SIG-M5 treated with dmso at 0.1 percent for 504 hours (cell line): ENCODE results near the gene PCDHGA10.
"Not testable (repeated sequence)": the region's sequence is repeated elsewhere in the genome, so short reads cannot be mapped to it uniquely, and the experiment has no call there.

Experiments
- DNase-seq: peaks from one replicate; lab custom pipeline; 2025; ENCODE audit not compliant: unreplicated experiment; lab: John Stamatoyannopoulos, UW

Gene PCDHGA10

GRCh38 chr5:141412854-141413539 lies at the start of gene PCDHGA10:
Gene PCDHGA10, plus strand, starts transcription at chr5:141412987. Its CDS starts 189 bp downstream, at chr5:141413176.
- peak; percentile 87 for DNase-seq

- no peak for DNase-seq
Measured at GRCh38 chr5:141363952-141364660, 48.7 kb upstream of the PCDHGA10 start, which contains the start of gene PCDHGA5. Gene PCDHGA5, plus strand, starts transcription at chr5:141364162. Its CDS starts 169 bp downstream, at chr5:141364331.

- DNase-seq, result no peak
Measured at GRCh38 chr5:141366016-141366896, 46.5 kb upstream of the PCDHGA10 start.

GRCh38 chr5:141369994-141370848 lies 42.6 kb upstream of the PCDHGA10 start, which contains the start of gene PCDHGB3:
Gene PCDHGB3, plus strand, starts transcription at chr5:141370242. Its CDS starts 153 bp downstream, at chr5:141370395.
- no peak for DNase-seq

GRCh38 chr5:141371572-141372475 lies 41.0 kb upstream of the PCDHGA10 start:
- DNase-seq, result no peak

GRCh38 chr5:141373673-141374317 lies 39.0 kb upstream of the PCDHGA10 start, which contains the start of gene PCDHGA6:
Gene PCDHGA6, plus strand, starts transcription at chr5:141373891. Its CDS starts 193 bp downstream, at chr5:141374084.
- no peak for DNase-seq

- no peak for DNase-seq
Measured at GRCh38 chr5:141374627-141375026, 38.2 kb upstream of the PCDHGA10 start.

GRCh38 chr5:141375444-141376155 lies 37.2 kb upstream of the PCDHGA10 start:
- DNase-seq, result not testable (repeated sequence)

- no peak for DNase-seq
Measured at GRCh38 chr5:141382469-141383294, 30.1 kb upstream of the PCDHGA10 start, which contains the start of gene PCDHGA7. Gene PCDHGA7, plus strand, starts transcription at chr5:141382742. Its CDS starts 158 bp downstream, at chr5:141382900.

- DNase-seq, result no peak
Measured at GRCh38 chr5:141383345-141383744, 29.4 kb upstream of the PCDHGA10 start.

GRCh38 chr5:141384471-141385267 lies 28.1 kb upstream of the PCDHGA10 start:
- no peak for DNase-seq

- DNase-seq, result not testable (repeated sequence)
Measured at GRCh38 chr5:141387557-141388311, 25.1 kb upstream of the PCDHGA10 start, which contains the start of gene PCDHGB4. Gene PCDHGB4, plus strand, starts transcription at chr5:141387698. Its CDS starts 187 bp downstream, at chr5:141387885.

- no peak for DNase-seq
Measured at GRCh38 chr5:141388661-141389060, 24.1 kb upstream of the PCDHGA10 start.

- DNase-seq, result no peak
Measured at GRCh38 chr5:141389153-141390042, 23.4 kb upstream of the PCDHGA10 start.
